HG02623 (cell line): Measurements from ENCODE around the gene PAFAH1B2.

ENCODE experiments used
- ATAC-seq: cut with Tn5 transposase; IDR thresholded peaks from one replicate; pipeline ENCODE4 v1.9.1; 2021; ENCODE audit warnings: moderate library complexity; ENCODE audit not compliant: unreplicated experiment

PAFAH1B2 gene

DNA sequence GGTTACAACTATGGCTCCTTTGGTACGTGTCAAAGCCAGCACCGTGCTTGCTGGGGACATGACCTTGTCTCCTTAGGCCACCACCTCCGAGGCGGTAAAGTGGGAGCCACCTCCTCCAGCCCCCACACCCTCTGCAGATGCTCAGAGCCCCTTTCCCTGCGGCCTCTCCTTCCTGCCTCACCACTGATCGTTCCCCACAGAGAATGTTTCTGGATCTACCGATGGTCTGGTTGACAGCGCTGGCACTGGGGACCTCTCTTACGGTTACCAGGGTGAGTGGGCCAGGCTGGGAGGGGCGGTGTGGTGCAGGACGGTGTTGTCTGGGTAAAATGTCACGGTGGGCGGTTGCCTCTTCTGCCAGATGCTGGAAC, 43.3 kb downstream of the PAFAH1B2 start:
- no peak for ATAC-seq

DNA sequence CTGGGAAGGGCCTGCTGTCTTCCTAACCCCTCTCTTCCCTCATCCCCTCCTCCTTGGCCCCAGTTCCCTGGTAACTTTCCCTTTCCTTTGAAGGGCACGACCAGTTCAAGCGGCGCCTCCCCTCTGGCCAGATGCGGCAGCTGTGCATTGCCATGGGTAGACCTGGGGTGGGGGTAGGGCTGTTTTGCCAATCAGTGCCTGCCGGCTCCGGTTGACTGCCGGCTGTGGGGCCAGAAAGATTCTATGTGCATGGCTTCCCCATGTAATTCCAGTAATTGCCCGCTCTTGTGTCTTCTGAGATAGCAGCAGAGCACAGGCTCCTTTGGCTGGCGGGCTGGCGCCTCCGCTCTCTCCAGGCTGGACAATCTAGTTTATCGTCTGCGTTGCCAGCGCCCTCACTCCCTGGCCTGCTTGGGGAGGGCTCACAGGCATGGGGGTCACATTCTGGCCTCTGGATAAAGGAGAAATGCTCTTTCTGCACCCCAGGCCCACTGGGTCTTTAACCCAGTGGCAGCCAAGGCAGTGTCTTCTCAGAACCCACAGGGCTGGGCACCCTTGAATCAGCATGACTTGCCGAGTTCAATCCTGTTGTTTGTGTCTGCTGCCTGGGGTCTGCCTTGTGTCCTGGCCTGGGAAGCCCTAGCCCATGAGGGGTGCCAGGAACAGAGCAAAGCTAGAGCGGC, 43.9 kb downstream of the PAFAH1B2 start:
- ATAC-seq, result no peak

DNA sequence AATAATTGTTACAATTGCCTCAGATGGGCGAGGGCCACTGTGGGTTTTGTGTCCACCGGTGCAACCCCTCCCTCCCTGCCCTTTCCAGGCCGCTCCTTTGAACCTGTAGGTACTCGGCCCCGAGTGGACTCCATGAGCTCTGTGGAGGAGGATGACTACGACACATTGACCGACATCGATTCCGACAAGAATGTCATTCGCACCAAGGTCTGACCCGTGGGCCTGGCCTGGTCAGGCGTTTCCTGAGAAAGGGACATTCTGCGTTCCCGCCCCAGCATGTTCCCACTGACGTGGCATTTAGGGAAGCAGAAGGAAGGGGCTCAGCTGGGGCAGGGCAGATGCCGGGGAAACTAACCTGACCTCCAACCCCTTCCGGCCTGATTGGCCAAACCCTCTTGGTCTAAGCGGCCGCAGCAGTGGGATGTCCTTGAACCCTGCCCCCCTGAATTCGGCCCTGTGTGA, 44.6 kb downstream of the PAFAH1B2 start:
- no peak for ATAC-seq

DNA sequence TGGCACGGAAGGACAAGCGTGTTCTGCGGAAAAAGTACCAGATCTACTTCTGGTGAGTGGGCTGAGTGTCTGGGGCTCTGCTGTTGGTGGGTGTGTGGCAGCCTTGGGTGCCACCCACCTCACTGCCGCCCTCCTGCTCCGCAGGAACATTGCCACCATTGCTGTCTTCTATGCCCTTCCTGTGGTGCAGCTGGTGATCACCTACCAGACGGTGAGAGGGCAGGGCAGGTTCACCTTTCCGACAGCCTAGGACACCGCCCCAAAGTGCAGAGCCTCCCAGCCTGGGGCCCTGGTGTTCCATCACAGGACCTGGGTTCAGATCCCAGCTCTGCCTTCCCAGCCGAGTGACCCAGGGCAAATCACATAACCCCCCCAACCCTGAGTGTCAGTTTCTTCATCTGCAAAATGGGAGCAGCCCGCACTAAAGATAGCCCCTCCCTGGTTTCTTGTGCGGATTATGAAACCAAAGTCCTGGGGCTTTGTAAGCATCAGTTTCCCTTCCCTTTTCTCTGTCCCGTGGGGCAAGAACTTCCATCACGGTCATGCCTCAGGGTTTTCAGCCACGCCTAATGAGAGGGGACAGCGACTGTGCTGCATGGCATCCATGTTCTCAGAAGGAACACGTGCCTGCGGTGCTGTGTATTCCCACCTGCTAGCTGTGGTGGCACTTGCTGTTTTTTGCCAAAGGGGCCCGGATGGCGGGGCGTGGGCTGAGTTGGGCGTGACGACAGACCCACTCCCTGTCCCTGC, 45.3 kb downstream of the PAFAH1B2 start:
- ATAC-seq, result no peak

DNA sequence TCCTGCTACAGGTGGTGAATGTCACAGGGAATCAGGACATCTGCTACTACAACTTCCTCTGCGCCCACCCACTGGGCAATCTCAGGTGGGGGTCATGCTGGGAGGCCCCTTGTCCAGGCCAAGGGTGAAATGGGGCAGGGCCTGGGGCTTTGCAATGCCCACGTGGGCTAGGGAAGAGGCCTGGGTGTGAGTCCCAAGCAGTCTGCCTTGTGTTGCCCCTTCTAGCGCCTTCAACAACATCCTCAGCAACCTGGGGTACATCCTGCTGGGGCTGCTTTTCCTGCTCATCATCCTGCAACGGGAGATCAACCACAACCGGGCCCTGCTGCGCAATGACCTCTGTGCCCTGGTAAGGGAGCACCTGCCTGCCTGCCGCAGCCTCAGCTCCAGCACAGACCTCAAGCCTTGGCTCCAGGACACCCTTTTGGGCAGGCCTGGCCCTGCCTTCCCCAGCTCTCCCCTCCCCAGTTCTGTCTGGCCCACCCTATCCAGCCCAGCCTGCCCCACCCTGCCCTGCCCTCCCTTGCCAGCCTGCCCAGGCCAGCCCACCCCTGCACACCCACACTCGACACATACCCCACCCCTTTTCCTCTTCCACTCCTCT, 46.0 kb downstream of the PAFAH1B2 start:
- no peak for ATAC-seq

DNA sequence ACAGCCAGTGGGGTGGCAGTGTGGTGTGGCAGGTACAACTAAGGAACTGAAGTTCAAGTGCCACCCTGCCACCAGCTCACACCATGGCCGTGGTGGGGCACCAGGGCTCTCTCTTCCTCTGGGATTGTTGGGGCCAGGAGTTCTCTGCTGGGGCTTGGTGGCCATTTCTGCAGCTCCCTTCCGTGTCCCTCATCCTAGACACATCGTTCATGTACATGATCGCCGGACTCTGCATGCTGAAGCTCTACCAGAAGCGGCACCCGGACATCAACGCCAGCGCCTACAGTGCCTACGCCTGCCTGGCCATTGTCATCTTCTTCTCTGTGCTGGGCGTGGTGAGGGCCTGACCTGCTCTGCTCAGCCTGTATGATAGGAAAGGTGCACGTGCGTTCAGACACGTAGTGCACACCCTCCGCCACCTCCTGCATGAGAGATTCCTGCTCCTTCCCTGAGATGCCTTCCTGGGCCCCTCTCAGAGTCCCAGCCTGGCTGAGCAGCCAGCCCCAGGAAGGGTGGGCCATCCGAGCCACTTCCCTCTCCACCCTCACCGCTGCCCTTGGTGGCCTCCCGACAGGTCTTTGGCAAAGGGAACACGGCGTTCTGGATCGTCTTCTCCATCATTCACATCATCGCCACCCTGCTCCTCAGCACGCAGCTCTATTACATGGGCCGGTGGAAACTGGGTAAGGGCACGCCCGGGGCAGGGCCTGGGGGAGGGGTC, 47.8 kb downstream of the PAFAH1B2 start:
- ATAC-seq, result no peak

DNA sequence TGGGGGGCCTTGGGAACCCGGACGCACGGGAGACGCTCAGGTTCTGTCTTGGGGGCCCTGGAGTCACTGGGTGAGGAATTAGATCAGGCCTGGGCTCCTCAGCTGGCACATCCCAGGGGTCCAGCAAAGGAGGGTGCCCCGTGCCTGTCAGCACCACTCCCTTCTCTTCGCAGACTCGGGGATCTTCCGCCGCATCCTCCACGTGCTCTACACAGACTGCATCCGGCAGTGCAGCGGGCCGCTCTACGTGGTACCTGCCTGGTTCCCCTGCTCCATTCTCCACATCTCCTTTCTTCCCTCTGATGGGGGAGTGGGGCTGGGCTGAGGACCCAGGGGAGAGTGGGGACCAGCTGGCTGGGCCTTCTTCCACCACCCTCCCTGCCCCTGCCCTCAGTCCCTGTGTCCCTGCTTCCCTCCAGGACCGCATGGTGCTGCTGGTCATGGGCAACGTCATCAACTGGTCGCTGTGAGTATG, 48.4 kb downstream of the PAFAH1B2 start:
- no peak for ATAC-seq

DNA sequence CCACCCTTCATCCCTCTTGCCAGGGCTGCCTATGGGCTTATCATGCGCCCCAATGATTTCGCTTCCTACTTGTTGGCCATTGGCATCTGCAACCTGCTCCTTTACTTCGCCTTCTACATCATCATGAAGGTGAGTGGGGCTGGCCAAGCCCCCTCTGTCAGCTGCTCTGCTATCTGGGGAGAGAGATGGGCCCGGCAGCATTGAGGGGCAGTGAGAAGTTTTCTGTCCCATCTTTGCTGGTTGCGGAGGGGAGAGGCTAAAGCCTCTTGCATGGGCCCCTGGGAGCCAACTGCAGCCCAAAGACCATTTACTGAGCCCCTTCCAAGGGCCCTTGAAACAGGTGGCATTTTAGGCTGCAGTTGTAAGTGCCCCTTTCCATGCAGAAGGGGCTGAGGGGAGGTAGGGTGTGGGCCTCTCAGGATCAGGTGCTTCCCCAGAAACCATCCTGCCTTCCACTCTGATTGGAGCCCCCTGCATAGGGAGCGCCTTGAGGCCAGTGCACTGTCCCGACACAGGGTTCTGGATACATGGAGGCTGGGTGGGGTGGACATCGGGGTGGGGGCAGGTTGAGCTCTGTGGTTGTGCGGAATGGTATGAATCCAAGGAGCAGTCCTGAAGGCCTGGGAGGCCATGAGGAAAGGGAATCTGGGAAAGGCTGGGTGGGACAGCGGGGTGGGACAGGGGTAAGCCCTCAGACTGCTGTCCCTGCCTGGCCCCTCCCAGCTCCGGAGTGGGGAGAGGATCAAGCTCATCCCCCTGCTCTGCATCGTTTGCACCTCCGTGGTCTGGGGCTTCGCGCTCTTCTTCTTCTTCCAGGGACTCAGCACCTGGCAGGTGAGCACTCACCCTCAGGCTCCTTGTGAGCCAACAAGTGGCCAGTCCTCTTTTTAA, 49.3 kb downstream of the PAFAH1B2 start:
- no peak for ATAC-seq

DNA sequence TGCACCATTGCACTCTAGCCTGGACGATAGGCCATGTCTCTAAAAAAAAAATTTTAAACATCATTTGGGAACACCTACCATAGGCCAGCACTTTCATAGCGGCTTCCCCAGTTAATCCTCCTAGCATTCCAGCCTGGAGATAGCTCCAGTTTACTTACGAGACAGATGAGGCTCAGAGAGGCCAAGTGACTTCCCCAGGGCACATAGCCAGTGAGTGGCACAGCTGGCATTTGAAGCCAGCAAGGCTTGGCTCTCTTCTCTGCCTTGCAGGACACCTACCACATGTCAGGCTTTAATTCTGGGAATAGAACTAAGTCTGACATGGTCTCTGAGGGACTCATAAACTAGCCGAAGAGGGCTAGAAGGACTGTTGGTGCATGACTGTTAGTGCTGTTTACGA, 50.2 kb downstream of the PAFAH1B2 start:
- no peak for ATAC-seq

DNA sequence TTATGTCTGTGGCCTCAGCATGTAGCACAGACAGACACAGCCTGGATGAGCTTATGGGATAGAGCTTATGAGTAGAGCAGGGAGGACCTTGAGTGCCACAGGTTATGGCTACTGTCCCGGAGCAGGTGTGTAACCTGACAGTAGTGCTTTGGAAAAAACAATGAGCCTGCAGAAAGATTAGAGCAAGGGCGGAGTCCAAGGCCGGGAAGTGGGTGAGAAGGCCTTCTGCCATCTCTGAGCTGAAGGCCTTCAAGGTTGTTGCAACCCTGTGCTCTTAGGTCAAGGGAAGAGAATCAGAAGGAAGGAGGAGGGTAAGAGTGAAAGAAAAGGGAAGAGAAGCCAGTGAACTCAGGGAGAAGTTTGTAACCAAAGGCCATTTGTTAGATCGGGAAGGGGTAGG, 51.2 kb downstream of the PAFAH1B2 start:
- no peak for ATAC-seq

DNA sequence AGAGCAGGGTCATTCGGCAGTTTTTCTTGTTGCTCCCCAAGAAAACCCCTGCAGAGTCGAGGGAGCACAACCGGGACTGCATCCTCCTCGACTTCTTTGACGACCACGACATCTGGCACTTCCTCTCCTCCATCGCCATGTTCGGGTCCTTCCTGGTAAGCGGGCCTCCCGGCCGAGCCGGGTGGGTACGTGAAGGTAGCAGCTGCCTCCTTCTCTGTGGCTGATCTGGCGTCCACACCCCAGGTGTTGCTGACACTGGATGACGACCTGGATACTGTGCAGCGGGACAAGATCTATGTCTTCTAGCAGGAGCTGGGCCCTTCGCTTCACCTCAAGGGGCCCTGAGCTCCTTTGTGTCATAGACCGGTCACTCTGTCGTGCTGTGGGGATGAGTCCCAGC, 51.7 kb downstream of the PAFAH1B2 start:
- ATAC-seq, result no peak

DNA sequence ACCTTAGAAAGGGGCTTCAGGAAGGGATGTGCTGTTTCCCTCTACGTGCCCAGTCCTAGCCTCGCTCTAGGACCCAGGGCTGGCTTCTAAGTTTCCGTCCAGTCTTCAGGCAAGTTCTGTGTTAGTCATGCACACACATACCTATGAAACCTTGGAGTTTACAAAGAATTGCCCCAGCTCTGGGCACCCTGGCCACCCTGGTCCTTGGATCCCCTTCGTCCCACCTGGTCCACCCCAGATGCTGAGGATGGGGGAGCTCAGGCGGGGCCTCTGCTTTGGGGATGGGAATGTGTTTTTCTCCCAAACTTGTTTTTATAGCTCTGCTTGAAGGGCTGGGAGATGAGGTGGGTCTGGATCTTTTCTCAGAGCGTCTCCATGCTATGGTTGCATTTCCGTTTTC, 52.9 kb downstream of the PAFAH1B2 start:
- no peak for ATAC-seq

DNA sequence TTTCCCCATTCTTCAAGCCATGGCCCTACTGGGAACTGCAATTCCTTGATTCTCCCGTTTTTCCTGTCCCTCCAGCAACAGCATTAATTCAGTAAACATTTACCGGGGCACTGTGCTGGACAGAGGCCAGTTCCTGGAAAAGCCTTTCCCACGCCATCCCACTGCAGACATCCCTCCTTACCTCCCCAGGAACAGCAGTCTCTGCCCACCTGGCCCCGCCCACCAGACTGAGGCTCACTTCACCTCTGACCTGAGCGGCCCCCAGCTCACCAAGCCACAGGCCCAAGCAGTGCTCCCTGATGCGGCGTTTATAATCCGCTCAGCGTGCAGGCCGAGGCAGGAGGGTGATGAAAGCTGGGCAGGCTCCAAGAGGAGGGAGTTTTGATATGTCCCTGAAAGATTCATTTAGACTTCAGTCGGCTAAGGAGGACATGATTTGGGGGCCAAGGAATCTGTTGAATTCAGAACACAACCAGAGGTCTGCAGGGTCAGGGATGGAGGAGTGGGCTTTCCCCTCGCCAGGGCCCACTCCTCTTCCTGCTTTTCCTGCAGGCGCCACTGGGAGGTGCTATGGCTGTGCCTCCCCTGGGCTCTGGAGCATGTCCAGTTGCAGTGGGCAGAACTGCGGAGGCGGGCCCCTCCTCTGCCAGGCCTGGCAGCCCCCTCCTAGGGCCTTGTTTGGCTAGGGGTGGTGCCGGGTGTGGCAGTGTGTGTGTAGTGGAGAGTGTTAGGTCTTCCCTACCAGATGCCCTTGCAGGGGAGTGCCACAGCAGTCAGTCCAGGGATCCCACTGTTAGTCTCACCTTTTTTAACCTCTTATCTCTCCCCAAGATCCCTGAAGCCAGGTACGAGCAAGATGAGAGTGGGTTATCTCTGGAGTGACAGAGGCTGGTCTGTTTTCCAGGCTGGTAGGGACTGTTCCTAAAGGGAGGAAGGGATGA, 53.7 kb downstream of the PAFAH1B2 start:
- ATAC-seq, result no peak

DNA sequence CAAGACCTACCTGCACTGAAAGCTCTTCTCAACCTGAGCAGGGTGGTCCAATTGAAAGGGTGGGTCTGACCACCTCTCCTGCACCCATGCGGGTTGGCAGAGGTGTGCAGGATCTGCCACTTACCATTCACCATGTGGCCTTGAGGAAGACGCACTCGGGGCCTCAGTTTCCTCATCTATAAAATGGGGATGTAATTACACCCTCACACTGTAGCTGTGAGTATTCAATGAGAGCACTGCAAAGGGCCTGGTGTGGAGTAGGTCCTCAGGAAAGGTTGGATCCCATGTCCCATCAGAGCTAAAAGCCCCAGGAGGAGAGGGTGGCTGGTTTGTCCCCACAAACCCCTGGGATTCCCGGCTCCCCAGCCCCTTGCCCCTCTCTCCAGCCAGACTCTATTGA, 54.5 kb downstream of the PAFAH1B2 start:
- no peak for ATAC-seq

DNA sequence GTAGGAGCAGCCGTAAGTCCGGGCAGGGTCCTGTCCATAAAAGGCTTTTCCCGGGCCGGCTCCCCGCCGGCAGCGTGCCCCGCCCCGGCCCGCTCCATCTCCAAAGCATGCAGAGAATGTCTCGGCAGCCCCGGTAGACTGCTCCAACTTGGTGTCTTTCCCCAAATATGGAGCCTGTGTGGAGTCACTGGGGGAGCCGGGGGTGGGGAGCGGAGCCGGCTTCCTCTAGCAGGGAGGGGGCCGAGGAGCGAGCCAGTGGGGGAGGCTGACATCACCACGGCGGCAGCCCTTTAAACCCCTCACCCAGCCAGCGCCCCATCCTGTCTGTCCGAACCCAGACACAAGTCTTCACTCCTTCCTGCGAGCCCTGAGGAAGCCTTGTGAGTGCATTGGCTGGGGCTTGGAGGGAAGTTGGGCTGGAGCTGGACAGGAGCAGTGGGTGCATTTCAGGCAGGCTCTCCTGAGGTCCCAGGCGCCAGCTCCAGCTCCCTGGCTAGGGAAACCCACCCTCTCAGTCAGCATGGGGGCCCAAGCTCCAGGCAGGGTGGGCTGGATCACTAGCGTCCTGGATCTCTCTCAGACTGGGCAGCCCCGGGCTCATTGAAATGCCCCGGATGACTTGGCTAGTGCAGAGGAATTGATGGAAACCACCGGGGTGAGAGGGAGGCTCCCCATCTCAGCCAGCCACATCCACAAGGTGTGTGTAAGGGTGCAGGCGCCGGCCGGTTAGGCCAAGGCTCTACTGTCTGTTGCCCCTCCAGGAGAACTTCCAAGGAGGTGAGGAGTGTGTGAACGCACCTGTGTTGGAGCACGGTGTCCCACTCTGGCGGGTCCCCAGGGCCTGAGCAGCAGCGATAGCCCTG, 55.2 kb downstream of the PAFAH1B2 start, which contains the start of gene TAGLN:
TAGLN (plus strand) TSS at position 318 of the 863 bp plus-strand sequence. CDS start 3,644 bp downstream, outside the sequence.
- no peak for ATAC-seq

DNA sequence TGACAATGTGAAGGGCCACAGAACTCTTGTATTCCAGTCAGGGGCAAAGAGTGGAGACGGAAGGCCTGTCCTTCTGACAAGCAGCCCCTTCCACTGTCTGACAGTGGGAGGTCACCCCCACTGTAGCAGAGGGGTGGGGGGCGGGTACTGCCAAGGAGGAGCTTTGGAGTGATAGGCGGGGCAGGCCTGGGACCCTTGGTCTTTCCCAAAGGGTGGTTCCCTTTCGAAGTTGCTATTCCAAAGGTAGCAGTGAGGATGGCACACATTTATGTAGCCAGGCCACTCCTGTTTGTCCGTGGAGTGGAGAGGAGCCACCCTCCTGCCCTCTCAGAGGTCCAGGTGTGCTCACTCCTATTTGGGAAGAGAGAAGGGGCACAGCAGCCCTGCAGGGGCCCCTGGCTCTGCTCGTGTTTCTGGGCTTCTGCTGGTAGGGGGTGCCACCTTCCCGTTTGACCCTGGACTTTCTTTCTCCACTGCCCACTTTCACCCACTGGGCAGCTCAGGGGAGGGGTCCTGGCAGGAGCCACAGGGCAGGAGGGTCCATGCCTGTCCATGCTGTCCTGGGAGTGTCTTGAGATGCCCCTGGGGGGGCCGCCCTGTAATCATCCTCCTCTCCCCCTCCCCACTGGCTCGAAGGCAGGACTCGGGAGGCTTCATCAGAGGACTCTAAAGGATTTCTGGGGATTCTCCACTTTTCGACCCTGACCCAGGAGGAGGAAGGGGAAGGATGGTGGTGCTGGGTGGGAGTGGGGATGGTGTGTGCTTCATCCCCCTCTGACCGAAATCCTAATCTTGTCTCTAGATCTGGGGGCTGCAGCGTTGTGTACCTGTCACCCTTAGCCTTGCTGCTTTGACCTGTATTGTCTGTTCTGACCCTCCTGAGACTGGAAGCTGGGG, 56.1 kb downstream of the PAFAH1B2 start:
- no peak for ATAC-seq
